Right lobe of liver (tissue), 4 donors: ENCODE results near the gene HSD17B4.
"Not testable (repeated sequence)": the region's sequence is repeated elsewhere in the genome, so short reads cannot be mapped to it uniquely, and the experiment has no call there.

Experiments used
- POLR2A ChIP-seq: fragments of 450-650 bp; IDR thresholded peaks from one replicate; pipeline ENCODE4 v1.6.1; 2017; ENCODE audit warnings: antibody characterized with exemption, mild to moderate bottlenecking
- TF ChIP-seq, protein P1 (sequence below), 4 donors: fragments of 200-600 bp in 3 of 4; fragments of 450-650 bp in 1 of 4; IDR thresholded peaks; one replicate each; pipeline versions ENCODE4 v1.5.1 to v1.8.0; 2016 to 2022; ENCODE audit warnings: antibody characterized with exemption in 4 of 4, mild to moderate bottlenecking in 2 of 4
- donor health status: DM: no; HTN: no; CAD: no.
- donor health status: DM: no; HTN: no; CAD: no.
- donor health status: DM: no; HTN: yes; CAD: no.

DNA sequence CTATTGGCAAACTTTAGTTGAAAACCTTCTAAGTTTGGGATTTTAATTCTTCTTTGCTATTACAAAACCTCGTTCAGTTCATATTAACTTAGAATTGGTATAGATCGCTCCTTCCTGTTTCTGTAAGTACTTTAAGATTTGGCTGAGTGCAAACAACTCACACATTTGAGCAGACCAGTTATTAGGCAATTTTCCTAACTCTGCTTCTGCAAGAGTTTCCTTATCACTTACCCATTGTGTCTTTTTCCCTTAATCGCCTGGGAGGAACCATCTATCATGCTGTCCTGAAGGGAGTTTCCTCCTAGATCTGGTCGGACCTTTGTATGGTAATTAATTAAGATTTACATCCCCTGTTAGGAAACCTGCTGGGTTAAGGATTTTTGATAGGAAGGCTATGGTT lies 24.7 kb upstream of the HSD17B4 start:
- TF ChIP-seq, protein P1, sequence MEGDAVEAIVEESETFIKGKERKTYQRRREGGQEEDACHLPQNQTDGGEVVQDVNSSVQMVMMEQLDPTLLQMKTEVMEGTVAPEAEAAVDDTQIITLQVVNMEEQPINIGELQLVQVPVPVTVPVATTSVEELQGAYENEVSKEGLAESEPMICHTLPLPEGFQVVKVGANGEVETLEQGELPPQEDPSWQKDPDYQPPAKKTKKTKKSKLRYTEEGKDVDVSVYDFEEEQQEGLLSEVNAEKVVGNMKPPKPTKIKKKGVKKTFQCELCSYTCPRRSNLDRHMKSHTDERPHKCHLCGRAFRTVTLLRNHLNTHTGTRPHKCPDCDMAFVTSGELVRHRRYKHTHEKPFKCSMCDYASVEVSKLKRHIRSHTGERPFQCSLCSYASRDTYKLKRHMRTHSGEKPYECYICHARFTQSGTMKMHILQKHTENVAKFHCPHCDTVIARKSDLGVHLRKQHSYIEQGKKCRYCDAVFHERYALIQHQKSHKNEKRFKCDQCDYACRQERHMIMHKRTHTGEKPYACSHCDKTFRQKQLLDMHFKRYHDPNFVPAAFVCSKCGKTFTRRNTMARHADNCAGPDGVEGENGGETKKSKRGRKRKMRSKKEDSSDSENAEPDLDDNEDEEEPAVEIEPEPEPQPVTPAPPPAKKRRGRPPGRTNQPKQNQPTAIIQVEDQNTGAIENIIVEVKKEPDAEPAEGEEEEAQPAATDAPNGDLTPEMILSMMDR (IDR thresholded peaks at IDR 0.05) = not testable (repeated sequence)
- not testable (repeated sequence) for TF ChIP-seq POLR2A
